Endothelial cell (in vitro differentiated cells): ENCODE measurements around the gene DOK5. TPM values are rescaled to one million over a fixed set of nuclear protein-coding genes. Genes with fewer than 3 reads are reported as not detected.

Source experiments
- DNase-seq: peaks from one replicate; pipeline ENCODE4 v3.0.0; 2021; ENCODE audit warnings: low spot score
- H3K27ac Mint-ChIP-seq: one replicate; pipeline ENCODE4 v1.8.0; 2021; ENCODE audit warnings: mixed read lengths, inconsistent platforms; ENCODE audit not compliant: unreplicated experiment
- H3K27me3 Mint-ChIP-seq: one replicate; pipeline ENCODE4 v1.8.0; 2021; ENCODE audit warnings: mild to moderate bottlenecking, moderate library complexity, mixed read lengths, inconsistent platforms; ENCODE audit not compliant: unreplicated experiment
- H3K36me3 Mint-ChIP-seq: one replicate; pipeline ENCODE4 v1.8.0; 2021; ENCODE audit warnings: mild to moderate bottlenecking, low read depth, mixed read lengths, inconsistent platforms; ENCODE audit not compliant: unreplicated experiment
- H3K4me1 Mint-ChIP-seq: one replicate; pipeline ENCODE4 v1.8.0; 2021; ENCODE audit warnings: mild to moderate bottlenecking, mixed read lengths, inconsistent platforms; ENCODE audit not compliant: unreplicated experiment
- H3K4me3 Mint-ChIP-seq: one replicate; pipeline ENCODE4 v1.8.0; 2021; ENCODE audit warnings: mild to moderate bottlenecking, mixed read lengths, inconsistent platforms; ENCODE audit not compliant: unreplicated experiment
- H3K9me3 Mint-ChIP-seq: one replicate; pipeline ENCODE4 v1.8.0; 2021; ENCODE audit warnings: mixed read lengths, inconsistent platforms; ENCODE audit not compliant: unreplicated experiment
- total RNA-seq: library from RNA; stranded (reverse); fragmentation: NEBNext Ultra II Directional; extraction: Animal tissue kit (Norgen Biotek cat#: 25700); gene quantifications from one replicate; pipeline ENCODE4 v1.2.1, GENCODE V29; 2021; ENCODE audit not compliant: unreplicated experiment
- TF ChIP-seq, protein P1 (sequence below): fragments of 200-600 bp; sonication (generic); IDR thresholded peaks from one replicate; pipeline ENCODE4 v1.5.0; 2021; ENCODE audit warnings: antibody characterized with exemption; ENCODE audit not compliant: unreplicated experiment

The DOK5 gene
- total RNA-seq, 1 donor from 2014 or later: 0.26 TPM

DNA sequence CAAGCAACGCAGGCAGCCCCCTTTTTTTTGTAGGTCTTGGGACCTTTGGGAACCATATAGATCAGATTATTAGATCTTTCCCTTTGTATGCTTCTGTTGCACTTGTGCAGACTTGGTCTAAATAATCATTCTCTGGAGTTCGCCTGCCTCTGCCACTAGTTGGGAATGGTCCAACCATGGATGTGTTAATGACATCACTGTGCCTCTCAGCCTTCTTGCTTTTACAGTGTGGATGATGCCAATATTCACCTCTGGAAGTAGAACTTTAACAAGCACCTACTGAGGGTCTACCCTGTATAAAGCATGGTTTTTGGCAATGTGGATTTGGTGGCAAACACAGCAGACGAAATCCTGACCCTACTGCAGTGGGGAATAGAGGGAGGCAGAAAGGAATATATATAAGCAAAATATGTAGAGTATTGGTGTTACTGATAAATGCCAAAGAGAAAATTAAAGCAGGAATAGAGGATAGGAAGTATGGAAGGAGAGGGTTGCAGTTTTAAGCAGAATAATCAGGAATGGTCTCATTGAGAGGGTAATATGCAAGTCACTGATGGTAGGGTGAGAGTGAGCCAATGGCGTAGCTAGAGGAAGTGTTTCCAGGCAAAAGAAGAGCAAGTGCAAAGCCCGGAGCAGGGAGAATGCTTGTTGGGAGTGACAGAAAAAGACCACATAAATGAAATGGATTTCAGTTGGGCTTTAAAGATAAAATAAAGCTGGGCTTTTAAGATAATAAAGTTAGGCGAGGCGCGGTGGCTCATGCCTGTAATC lies 97.5 kb downstream of the DOK5 start:
- no peaks in the 10 kb centered on the region for H3K36me3 Mint-ChIP-seq
- H3K4me3 Mint-ChIP-seq: no peak overlapping the region
- no peak overlapping the region for H3K27ac Mint-ChIP-seq
- TF ChIP-seq, protein P1, sequence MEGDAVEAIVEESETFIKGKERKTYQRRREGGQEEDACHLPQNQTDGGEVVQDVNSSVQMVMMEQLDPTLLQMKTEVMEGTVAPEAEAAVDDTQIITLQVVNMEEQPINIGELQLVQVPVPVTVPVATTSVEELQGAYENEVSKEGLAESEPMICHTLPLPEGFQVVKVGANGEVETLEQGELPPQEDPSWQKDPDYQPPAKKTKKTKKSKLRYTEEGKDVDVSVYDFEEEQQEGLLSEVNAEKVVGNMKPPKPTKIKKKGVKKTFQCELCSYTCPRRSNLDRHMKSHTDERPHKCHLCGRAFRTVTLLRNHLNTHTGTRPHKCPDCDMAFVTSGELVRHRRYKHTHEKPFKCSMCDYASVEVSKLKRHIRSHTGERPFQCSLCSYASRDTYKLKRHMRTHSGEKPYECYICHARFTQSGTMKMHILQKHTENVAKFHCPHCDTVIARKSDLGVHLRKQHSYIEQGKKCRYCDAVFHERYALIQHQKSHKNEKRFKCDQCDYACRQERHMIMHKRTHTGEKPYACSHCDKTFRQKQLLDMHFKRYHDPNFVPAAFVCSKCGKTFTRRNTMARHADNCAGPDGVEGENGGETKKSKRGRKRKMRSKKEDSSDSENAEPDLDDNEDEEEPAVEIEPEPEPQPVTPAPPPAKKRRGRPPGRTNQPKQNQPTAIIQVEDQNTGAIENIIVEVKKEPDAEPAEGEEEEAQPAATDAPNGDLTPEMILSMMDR: no peak
- no peak for DNase-seq
- peaks cover 3% of the 10 kb centered on the region for H3K27me3 Mint-ChIP-seq
- no peaks in the 10 kb centered on the region for H3K9me3 Mint-ChIP-seq
- no peaks in the 10 kb centered on the region for H3K4me1 Mint-ChIP-seq

DNA sequence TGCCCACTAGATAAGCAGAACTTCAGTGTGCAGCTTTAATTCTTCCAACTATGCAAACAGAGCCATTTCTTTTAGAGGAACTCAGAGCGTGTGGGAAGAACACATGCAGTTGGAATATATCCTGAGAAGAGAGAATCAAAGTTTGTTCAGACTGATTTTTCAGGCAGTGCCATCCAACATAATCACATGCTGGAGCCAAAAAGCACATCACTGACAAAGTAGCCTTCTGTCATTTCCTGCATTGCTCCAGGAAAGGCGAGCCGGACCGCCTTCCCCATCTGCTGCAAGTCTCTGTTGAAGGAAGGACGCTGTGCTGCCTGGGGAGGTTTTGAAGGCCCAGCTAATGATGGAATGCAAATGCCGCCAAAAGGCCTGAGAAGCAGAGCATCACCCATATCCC lies 98.4 kb downstream of the DOK5 start:
- Mint-ChIP-seq H3K36me3 (no peaks in the 10 kb centered on the region), H3K4me3 (no peak overlapping the region), H3K4me1 (no peaks in the 10 kb centered on the region), H3K27me3 (peaks cover 3% of the 10 kb centered on the region), H3K27ac (no peak overlapping the region), H3K9me3 (no peaks in the 10 kb centered on the region)
- TF ChIP-seq, protein P1: no peak
- no peak for DNase-seq

DNA sequence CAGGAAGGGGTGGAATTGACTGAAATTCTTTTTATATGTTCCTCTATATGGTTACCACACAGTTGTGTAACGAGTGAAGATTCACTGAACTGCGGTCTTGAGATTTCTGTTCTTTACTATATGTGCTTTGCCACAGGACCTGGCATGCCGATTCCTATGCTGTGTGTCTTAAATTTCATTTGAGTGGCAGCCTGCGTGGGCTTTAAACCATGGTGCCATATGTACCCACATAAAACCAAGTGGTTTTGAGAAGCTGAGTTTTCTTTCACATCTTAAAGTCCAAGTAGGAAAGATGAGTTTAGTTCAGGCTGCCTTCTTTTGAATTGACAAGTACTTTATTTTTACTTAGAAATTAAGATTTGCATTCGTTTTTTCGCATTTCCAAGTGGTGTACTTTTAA lies 101.1 kb downstream of the DOK5 start:
- TF ChIP-seq, protein P1: no peak
- DNase-seq: no peak
- Mint-ChIP-seq H3K36me3 (no peaks in the 10 kb centered on the region), H3K27ac (no peak overlapping the region), H3K27me3 (peaks cover 3% of the 10 kb centered on the region), H3K4me3 (no peak overlapping the region), H3K4me1 (no peaks in the 10 kb centered on the region), H3K9me3 (no peaks in the 10 kb centered on the region)

DNA sequence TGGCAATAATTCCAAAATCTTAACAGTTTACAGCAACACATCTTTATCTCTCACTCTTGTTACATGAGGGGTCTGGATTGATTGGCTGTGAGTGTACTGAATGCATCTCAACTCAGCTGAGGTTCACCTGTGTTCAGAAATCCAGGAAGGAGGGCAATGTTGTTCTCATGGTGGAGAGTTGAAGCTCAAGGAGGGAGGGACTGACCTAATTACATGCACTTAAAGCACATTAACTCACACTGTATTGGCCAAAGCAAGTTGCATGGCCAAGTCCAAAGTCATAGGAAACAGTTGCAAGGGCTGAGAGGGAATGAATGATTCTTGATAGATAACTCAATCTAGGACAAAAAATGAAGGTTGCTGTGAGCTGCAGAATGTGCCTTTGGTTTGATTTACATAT lies 102.2 kb downstream of the DOK5 start:
- Mint-ChIP-seq H3K27me3 (no peaks in the 10 kb centered on the region), H3K27ac (no peak overlapping the region), H3K4me1 (no peaks in the 10 kb centered on the region), H3K9me3 (no peaks in the 10 kb centered on the region), H3K4me3 (no peak overlapping the region), H3K36me3 (no peaks in the 10 kb centered on the region)
- DNase-seq: no peak
- TF ChIP-seq, protein P1: no peak

DNA sequence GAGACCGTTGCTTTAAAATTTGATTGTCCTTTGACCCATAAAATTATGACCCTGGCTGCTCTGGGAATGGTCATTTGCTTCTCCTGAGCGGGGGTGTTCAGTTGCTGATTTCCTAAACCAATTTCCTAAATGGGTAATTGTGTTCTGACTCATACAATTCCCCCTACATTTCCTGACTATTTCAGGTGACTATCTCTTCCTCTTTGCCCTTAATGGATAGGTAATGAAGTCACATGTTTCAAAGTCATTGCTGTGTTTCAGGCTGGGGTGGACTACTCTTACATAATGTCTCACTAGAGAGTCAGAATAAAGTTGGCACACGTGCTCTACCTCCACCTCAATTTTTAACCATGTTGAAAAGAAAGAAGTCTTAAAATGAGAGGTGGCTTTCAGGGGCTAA lies 109.8 kb downstream of the DOK5 start:
- H3K9me3 Mint-ChIP-seq: no peaks in the 10 kb centered on the region
- TF ChIP-seq, protein P1: no peak
- no peaks in the 10 kb centered on the region for H3K36me3 Mint-ChIP-seq
- H3K4me3 Mint-ChIP-seq: no peak overlapping the region
- peaks cover 2% of the 10 kb centered on the region for H3K27me3 Mint-ChIP-seq
- no peak overlapping the region for H3K27ac Mint-ChIP-seq
- peaks cover 5% of the 10 kb centered on the region for H3K4me1 Mint-ChIP-seq
- no peak for DNase-seq
